A204.1 (cell line): ENCODE measurements around the gene FFAR3.
"Not testable (repeated sequence)": the region's sequence is repeated elsewhere in the genome, so short reads cannot be mapped to it uniquely, and the experiment has no call there.

Experiments
- FAIRE-seq: peaks from 2 replicates; lab custom pipeline; 2012; peaks lifted over from hg19 to GRCh38; lab: Jason Lieb, UNC

The FFAR3 gene

DNA sequence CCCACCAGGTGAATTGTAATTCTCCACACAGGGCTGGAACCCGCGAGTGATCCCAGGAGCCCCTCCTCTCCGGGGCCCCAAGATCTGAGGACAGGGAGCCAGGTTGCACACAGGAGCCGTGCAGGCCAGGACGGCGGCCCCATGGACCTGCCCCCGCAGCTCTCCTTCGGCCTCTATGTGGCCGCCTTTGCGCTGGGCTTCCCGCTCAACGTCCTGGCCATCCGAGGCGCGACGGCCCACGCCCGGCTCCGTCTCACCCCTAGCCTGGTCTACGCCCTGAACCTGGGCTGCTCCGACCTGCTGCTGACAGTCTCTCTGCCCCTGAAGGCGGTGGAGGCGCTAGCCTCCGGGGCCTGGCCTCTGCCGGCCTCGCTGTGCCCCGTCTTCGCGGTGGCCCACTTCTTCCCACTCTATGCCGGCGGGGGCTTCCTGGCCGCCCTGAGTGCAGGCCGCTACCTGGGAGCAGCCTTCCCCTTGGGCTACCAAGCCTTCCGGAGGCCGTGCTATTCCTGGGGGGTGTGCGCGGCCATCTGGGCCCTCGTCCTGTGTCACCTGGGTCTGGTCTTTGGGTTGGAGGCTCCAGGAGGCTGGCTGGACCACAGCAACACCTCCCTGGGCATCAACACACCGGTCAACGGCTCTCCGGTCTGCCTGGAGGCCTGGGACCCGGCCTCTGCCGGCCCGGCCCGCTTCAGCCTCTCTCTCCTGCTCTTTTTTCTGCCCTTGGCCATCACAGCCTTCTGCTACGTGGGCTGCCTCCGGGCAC is 6.7 kb upstream of the FFAR3 start:
- FAIRE-seq = no peak

DNA sequence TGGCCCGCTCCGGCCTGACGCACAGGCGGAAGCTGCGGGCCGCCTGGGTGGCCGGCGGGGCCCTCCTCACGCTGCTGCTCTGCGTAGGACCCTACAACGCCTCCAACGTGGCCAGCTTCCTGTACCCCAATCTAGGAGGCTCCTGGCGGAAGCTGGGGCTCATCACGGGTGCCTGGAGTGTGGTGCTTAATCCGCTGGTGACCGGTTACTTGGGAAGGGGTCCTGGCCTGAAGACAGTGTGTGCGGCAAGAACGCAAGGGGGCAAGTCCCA is 6.1 kb upstream of the FFAR3 start:
- no peak for FAIRE-seq

- peak; percentile 61 for FAIRE-seq
Observed at GRCh38 chr19:35352448-35353304, 5.6 kb upstream of the FFAR3 start.

GRCh38 chr19:35353635-35354034 is 4.6 kb upstream of the FFAR3 start:
- FAIRE-seq = no peak

- no peak for FAIRE-seq
Observed at GRCh38 chr19:35354898-35355297, 3.4 kb upstream of the FFAR3 start.

DNA sequence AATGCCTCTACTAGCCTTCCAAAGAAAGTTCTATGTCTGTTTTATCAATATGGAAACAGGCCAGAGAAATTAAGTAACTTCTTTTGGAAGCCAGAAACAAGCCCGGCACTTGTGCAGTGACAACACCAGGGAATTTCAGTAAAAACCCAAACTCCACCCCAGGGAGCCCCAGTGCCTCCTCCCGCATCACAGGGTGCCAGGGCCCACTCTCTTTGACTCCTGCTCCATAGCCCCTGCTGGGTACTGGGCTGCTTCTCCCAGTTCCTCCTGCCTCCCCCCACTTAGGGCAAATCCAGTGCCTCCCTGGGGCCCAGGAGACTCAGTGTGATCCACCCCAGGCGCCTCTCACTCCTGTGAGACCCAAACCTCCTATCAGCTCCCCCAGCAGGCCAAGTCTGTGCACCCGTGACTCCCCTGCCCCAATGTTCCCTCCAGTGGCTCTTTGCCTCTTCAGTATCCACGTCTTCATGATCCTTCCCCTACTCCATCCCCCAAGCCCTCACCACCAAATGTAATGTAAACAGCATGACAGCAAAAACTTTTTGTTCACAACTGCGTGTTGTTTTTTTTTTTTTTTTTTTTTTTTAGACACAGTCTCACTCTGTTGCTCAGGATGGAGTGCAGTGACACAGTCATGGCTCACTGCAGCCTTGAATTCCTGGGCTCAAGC is 2.3 kb upstream of the FFAR3 start:
- no peak for FAIRE-seq

GRCh38 chr19:35358834-35359233 is 574 bp downstream of the FFAR3 start:
- not testable (repeated sequence) for FAIRE-seq

- FAIRE-seq = not testable (repeated sequence)
Observed at GRCh38 chr19:35359395-35359794, 1.1 kb downstream of the FFAR3 start.

DNA sequence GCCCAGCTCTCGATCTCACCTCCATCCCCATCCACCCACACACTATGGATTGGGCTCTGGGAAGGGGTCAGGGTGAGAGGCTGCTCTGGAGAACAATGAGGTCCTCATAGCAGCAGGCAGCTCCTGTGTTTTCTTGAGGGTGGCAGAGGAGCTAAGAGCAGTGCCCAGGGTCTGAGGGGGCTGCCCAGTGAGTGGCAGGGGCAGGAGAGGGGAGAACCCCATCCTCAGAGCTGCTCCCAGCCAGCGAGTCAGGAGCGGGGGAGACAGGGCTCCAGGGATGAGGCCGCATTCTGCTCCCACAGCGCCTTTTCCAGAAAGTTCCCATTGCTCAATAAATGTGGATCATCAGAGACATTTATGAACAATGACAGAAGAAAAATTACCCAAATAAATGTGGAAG is 1.8 kb downstream of the FFAR3 start:
- not testable (repeated sequence) for FAIRE-seq

- no peak for FAIRE-seq
Observed at GRCh38 chr19:35360880-35361420, 2.7 kb downstream of the FFAR3 start.

- FAIRE-seq = no peak
Observed at GRCh38 chr19:35362261-35363000, 4.2 kb downstream of the FFAR3 start.

GRCh38 chr19:35363001-35363590 is 4.8 kb downstream of the FFAR3 start:
- no peak for FAIRE-seq

GRCh38 chr19:35363711-35364425 is 5.6 kb downstream of the FFAR3 start:
- FAIRE-seq = no peak

DNA sequence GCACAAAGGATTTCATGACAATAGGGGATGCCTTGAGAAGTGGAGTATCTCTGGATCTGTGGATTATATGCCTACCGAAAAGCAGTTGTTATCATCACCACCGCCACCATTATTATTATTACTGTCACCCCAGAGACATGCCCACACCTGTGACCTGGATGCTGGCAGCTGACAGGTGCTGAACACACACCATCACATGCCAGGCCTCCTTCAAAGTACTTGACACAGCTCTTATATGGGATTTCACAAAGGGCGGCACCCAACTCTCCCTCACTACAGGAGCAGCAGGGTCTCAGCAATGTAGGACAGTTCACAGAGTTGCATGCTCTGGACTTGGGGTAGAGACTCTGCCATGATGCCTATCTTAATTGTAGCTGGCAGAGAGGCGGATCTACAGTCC is 7.0 kb downstream of the FFAR3 start:
- no peak for FAIRE-seq

- no peak for FAIRE-seq
Observed at GRCh38 chr19:35368378-35368777, 10.1 kb downstream of the FFAR3 start.

DNA sequence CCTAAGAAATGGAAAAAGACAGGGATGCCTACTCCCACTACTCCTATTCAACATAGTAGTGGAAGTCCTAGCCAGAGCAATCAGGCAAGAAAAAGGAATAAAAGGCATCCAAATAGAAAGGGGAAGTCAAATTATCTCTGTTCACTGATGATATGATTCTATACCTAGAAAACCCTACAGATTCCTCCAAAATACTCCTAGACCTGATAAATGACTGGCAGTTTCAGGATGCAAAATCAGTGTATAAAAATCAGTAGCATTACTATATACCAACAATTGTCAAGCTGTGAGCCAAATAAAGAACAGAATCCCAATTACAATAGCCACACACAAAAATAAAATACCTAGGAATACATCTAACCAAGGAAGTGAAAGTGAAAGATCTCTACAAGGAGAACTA is 11.3 kb downstream of the FFAR3 start:
- no peak for FAIRE-seq

- FAIRE-seq = no peak
Observed at GRCh38 chr19:35370722-35371121, 12.5 kb downstream of the FFAR3 start, which contains the start of gene GPR42. Gene GPR42 (plus strand): TSS chr19:35371068. CDS start chr19:35371360, 292 bp downstream.

DNA sequence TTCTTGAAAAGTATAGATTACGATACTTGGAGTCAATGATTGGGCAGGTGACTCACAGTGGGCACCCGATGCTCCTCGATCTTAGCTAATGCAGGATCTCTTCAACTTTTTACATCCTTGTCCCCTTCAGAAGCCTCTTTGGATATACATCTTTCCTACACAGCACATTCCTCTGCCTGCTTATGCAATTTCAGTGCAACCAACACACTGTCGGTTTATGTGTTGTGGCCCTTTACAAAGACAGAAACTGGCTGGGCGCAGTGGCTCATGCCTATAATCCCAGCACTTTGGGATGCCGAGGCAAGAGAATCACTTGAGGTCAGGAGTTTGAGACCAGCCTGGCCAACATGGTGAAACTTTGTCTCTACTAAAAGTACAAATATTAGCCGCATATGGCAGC is 15.2 kb downstream of the FFAR3 start:
- no peak for FAIRE-seq

DNA sequence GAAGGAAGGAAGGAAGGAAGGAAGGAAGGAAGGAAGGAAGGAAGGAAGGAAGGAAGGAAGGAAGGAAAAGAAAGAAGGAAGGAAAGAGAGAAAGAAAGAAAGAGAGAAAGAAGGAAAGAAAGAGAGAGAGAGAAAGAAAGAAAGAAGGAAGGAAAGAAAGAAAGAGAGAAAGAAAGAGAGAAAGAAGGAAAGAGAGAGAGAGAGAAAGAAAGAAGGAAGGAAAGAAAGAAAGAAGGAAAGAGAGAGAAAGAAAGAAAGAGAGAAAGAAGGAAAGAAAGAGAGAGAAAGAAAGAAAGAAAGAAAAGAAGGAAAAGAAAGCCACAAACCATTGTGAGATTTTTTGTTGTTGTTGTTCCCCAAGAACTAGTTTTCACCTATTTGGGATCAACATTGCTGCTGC is 15.8 kb downstream of the FFAR3 start:
- not testable (repeated sequence) for FAIRE-seq

- no peak for FAIRE-seq
Observed at GRCh38 chr19:35375505-35376307, 17.4 kb downstream of the FFAR3 start.
